A549 (cell line): Measurements from ENCODE around the gene CACNA1H. TPM values are rescaled to one million over a fixed set of nuclear protein-coding genes. Genes with fewer than 3 reads are reported as not detected.

Experiments
- ATAC-seq, 2 experiments: fragments of 200-7000 bp in 1 of 2; fragments of >200 bp in 1 of 2; cut with Nextera tagmentation in 1 of 2; cut with Tn5 transposase in 1 of 2; 3 replicates each; pipeline versions ENCODE4 v1.8.0 to v1.9.1; 2018 to 2020; ENCODE audit warnings: mild to moderate bottlenecking in 1 of 2, moderate library complexity in 1 of 2
- CTCF ChIA-PET: fragments of 300-600 bp; sonication (Branson Sonifier 250); formaldehyde crosslinking; extraction: SDS; loops from one replicate; lab custom pipeline; 2021; ENCODE audit warnings: antibody characterized with exemption, inconsistent platforms; lab: Yijun Ruan, JAX
- POLR2A ChIA-PET: fragments of 350-600 bp; formaldehyde crosslinking; extraction: SDS; loops from one replicate; lab custom pipeline; 2021; ENCODE audit warnings: antibody characterized with exemption, inconsistent platforms; lab: Yijun Ruan, JAX
- DNase-seq, 2 experiments: peaks; one replicate each; pipeline versions ENCODE4 v3.0.0 to v3.0.0-alpha.2; 2011 to 2016; ENCODE audit warnings: low read depth in 1 of 2, low spot score in 1 of 2
- FAIRE-seq: peaks from 2 replicates; lab custom pipeline; 2011; peaks lifted over from hg19 to GRCh38; lab: Jason Lieb, UNC
- H3K27ac ChIP-seq, 2 experiments: fragments of >200 bp; sonication (Bioruptor Twin); formaldehyde crosslinking; 3 replicates each; pipeline ENCODE4 v1.5.1; 2016 to 2017
- H3K4me1 ChIP-seq: fragments of >200 bp; sonication (Bioruptor Twin); formaldehyde crosslinking; 3 replicates; pipeline ENCODE4 v1.6.1; 2016
- H3K4me2 ChIP-seq: fragments of >200 bp; sonication (Bioruptor Twin); formaldehyde crosslinking; 3 replicates; pipeline ENCODE4 v1.6.1; 2016
- H3K4me3 ChIP-seq: fragments of >200 bp; sonication (Bioruptor Twin); formaldehyde crosslinking; 3 replicates; pipeline ENCODE4 v1.5.1; 2016
- H3K9me3 ChIP-seq: fragments of >200 bp; sonication (Bioruptor Twin); formaldehyde crosslinking; 3 replicates; pipeline ENCODE4 v1.6.1; 2016
- CTCF ChIP-seq: fragments of >200 bp; sonication (Bioruptor Twin); formaldehyde crosslinking; IDR thresholded peaks from 3 replicates; pipeline ENCODE4 v1.5.1; 2016
- EHMT2 ChIP-seq: fragments of 200-600 bp; sonication (generic); IDR thresholded peaks from 2 replicates; pipeline ENCODE4 v1.6.1; 2016; ENCODE audit warnings: antibody characterized with exemption, low read depth, mild to moderate bottlenecking, moderate library complexity
- FOSL2 ChIP-seq, 2 experiments: fragments of 450-650 bp in 1 of 2; fragments of >200 bp in 1 of 2; sonication (Bioruptor Twin) in 1 of 2; formaldehyde crosslinking; IDR thresholded peaks; 2 replicates each; pipeline versions ENCODE4 v1.5.0 to v1.6.1; 2016 to 2020; ENCODE audit warnings: mild to moderate bottlenecking in 1 of 2, moderate library complexity in 1 of 2
- FOXS1 ChIP-seq: fragments of 250-450 bp; sonication (Bioruptor Pico); IDR thresholded peaks from 2 replicates; pipeline ENCODE4 v1.5.0; 2020; ENCODE audit warnings: mild to moderate bottlenecking, moderate library complexity
- HEYL ChIP-seq: fragments of 250-450 bp; sonication (Bioruptor Pico); IDR thresholded peaks from 2 replicates; pipeline ENCODE4 v1.8.0; 2021; ENCODE audit warnings: mild to moderate bottlenecking, moderate library complexity
- MAFK ChIP-seq: fragments of 450-650 bp; IDR thresholded peaks from 2 replicates; pipeline ENCODE4 v1.6.1; 2014; ENCODE audit not compliant: partially characterized antibody
- NFE2L2 ChIP-seq: fragments of 150-350 bp; conservative IDR thresholded peaks from 2 replicates; pipeline ENCODE4 v1.6.1; 2014; ENCODE audit warnings: low read length
- TFCP2L1 ChIP-seq: fragments of 250-450 bp; sonication (Bioruptor Pico); IDR thresholded peaks from 2 replicates; pipeline ENCODE4 v1.5.0; 2021; ENCODE audit warnings: mild to moderate bottlenecking
- ZFP36 ChIP-seq: fragments of 450-650 bp; IDR thresholded peaks from 2 replicates; pipeline ENCODE4 v1.6.1; 2014; ENCODE audit warnings: borderline replicate concordance; ENCODE audit not compliant: partially characterized antibody
- WGBS: methylation state at CpG from one replicate; pipeline ENCODE4 v1.1.6; 2017; ENCODE audit errors: missing lambda C conversion rate; 5-methylcytosine and 5-hydroxymethylcytosine counted together
- polyA plus RNA-seq, 4 experiments: library from polyadenylated mRNA; depleted of rRNA in 3 of 4; stranded (reverse); fragments of >200 nt; fragmentation: RNase III in 1 of 4; extraction: RNeasy Plus Mini Kit Qiagen cat#74134 plus additional on column Dnase treatment in 1 of 4; gene quantifications; 2 replicates in 3 of 4; 3 replicates in 1 of 4; pipeline ENCODE4 v1.2.3, GENCODE V29; 2011 to 2017

The CACNA1H gene
- polyA plus RNA-seq, 2 of the 4 experiments (the other 2 are of a cell fraction) = 7.2 to 15.8 TPM

DNA sequence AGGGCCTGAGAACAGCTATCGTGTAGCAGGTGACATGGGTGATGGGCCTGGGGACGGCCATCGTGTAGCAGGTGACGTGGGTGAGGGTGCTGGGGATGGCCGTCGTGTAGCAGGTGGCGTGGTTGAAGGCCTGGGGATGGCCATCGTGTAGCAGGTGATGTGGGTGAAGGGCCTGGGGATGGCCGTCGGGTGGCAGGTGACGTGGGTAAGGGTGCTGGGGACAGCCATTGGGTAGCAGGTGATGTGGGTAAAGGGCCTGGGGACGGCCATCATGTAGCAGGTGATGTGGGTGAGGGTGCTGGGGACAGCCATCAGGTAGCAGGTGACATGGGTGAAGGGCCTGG, 118.4 kb downstream of the CACNA1H start:
- Histone ChIP-seq H3K4me3 (no peak overlapping the region), H3K27ac (no peak overlapping the region), H3K4me2 (no peak overlapping the region), H3K9me3 (no peaks in the 10 kb centered on the region), H3K4me1 (peaks cover 5% of the 10 kb centered on the region; the same call in 1 of the 3 replicates)
- DNase-seq (no peak), ATAC-seq (no peak), FAIRE-seq (no peak)
- TF ChIP-seq MAFK (no peak), FOSL2 (IDR thresholded peaks at IDR 0.05) (no peak), FOSL2 (CRISPR knock-in tag; IDR thresholded peaks at IDR 0.05) (no peak), FOXS1 (CRISPR knock-in tag) (no peak), EHMT2 (no peak), HEYL (CRISPR knock-in tag) (no peak), NFE2L2 (no peak), CTCF (no peak), TFCP2L1 (CRISPR knock-in tag) (no peak), ZFP36 (no peak)
- ChIA-PET POLR2A (interaction anchor here (0.6 kb wide), 1 partner anchor 24 kb away, joined by 3 read pairs; no protein-coding TSS in a partner anchor), CTCF (no interaction called here)
- 80% methylated on average over 12 of the region's 12 CpGs for WGBS

Other genes starting within 250 kb of the CACNA1H start
- 10.9 and 16.0 TPM in 2 replicates for gene LMF1, start 182.1 kb upstream of the CACNA1H start, polyA plus RNA-seq (2011; rRNA removed)
- gene LMF1, start 182.1 kb upstream of the CACNA1H start, polyA plus RNA-seq (2017; fragmentation: RNase III; extraction: RNeasy Plus Mini Kit Qiagen cat#74134 plus additional on column Dnase treatment) = 8.5 to 10.6 TPM (median 8.8 TPM) in 3 replicates
- gene SOX8, start 171.3 kb upstream of the CACNA1H start, polyA plus RNA-seq (2011; rRNA removed) = 0.06 and 0.07 TPM in 2 replicates
- 0.12 to 0.22 TPM (median 0.14 TPM) in 3 replicates for gene SOX8, start 171.3 kb upstream of the CACNA1H start, polyA plus RNA-seq (2017; fragmentation: RNase III; extraction: RNeasy Plus Mini Kit Qiagen cat#74134 plus additional on column Dnase treatment)
- 0.08 TPM in 1 of 2 replicates, not detected in the other for gene SSTR5, start 80.4 kb upstream of the CACNA1H start, polyA plus RNA-seq (2011; rRNA removed)
- gene SSTR5, start 80.4 kb upstream of the CACNA1H start, polyA plus RNA-seq (2017; fragmentation: RNase III; extraction: RNeasy Plus Mini Kit Qiagen cat#74134 plus additional on column Dnase treatment) = 0.06 TPM in 1 of 3 replicates, not detected in the others
- gene C1QTNF8, start 56.9 kb upstream of the CACNA1H start, polyA plus RNA-seq (2011; rRNA removed) = not detected in 2 replicates
- gene C1QTNF8, start 56.9 kb upstream of the CACNA1H start, polyA plus RNA-seq (2017; fragmentation: RNase III; extraction: RNeasy Plus Mini Kit Qiagen cat#74134 plus additional on column Dnase treatment) = not detected in 3 replicates
- not detected in 2 replicates for gene TPSG1, start 72.2 kb downstream of the CACNA1H start, polyA plus RNA-seq (2011; rRNA removed)
- gene TPSG1, start 72.2 kb downstream of the CACNA1H start, polyA plus RNA-seq (2017; fragmentation: RNase III; extraction: RNeasy Plus Mini Kit Qiagen cat#74134 plus additional on column Dnase treatment) = 0.08 TPM in 1 of 3 replicates, not detected in the others
- gene TPSB2, start 77.1 kb downstream of the CACNA1H start, polyA plus RNA-seq (2011; rRNA removed) = not detected in 2 replicates
- not detected in 3 replicates for gene TPSB2, start 77.1 kb downstream of the CACNA1H start, polyA plus RNA-seq (2017; fragmentation: RNase III; extraction: RNeasy Plus Mini Kit Qiagen cat#74134 plus additional on column Dnase treatment)
- not detected in 2 replicates for gene TPSAB1, start 87.6 kb downstream of the CACNA1H start, polyA plus RNA-seq (2011; rRNA removed)
- gene TPSAB1, start 87.6 kb downstream of the CACNA1H start, polyA plus RNA-seq (2017; fragmentation: RNase III; extraction: RNeasy Plus Mini Kit Qiagen cat#74134 plus additional on column Dnase treatment) = not detected in 3 replicates
- gene TPSD1, start 103.0 kb downstream of the CACNA1H start, polyA plus RNA-seq (2011; rRNA removed) = not detected in 2 replicates
- gene TPSD1, start 103.0 kb downstream of the CACNA1H start, polyA plus RNA-seq (2017; fragmentation: RNase III; extraction: RNeasy Plus Mini Kit Qiagen cat#74134 plus additional on column Dnase treatment) = not detected in 3 replicates
- 131 and 170 TPM in 2 replicates for gene UBE2I, start 156.5 kb downstream of the CACNA1H start, polyA plus RNA-seq (2011; rRNA removed)
- gene UBE2I, start 156.5 kb downstream of the CACNA1H start, polyA plus RNA-seq (2017; fragmentation: RNase III; extraction: RNeasy Plus Mini Kit Qiagen cat#74134 plus additional on column Dnase treatment) = 207 to 210 TPM (median 208 TPM) in 3 replicates
- 0.31 and 0.42 TPM in 2 replicates for gene BAIAP3, start 180.5 kb downstream of the CACNA1H start, polyA plus RNA-seq (2011; rRNA removed)
- 0.26 to 0.51 TPM (median 0.32 TPM) in 3 replicates for gene BAIAP3, start 180.5 kb downstream of the CACNA1H start, polyA plus RNA-seq (2017; fragmentation: RNase III; extraction: RNeasy Plus Mini Kit Qiagen cat#74134 plus additional on column Dnase treatment)
- 27.2 and 32.6 TPM in 2 replicates for gene TSR3, start 198.8 kb downstream of the CACNA1H start, polyA plus RNA-seq (2011; rRNA removed)
- gene TSR3, start 198.8 kb downstream of the CACNA1H start, polyA plus RNA-seq (2017; fragmentation: RNase III; extraction: RNeasy Plus Mini Kit Qiagen cat#74134 plus additional on column Dnase treatment) = 50.9 to 52.3 TPM (median 51.7 TPM) in 3 replicates
- gene GNPTG, start 198.8 kb downstream of the CACNA1H start, polyA plus RNA-seq (2011; rRNA removed) = 24.2 and 25.3 TPM in 2 replicates
- 21.9 to 24.2 TPM (median 23.4 TPM) in 3 replicates for gene GNPTG, start 198.8 kb downstream of the CACNA1H start, polyA plus RNA-seq (2017; fragmentation: RNase III; extraction: RNeasy Plus Mini Kit Qiagen cat#74134 plus additional on column Dnase treatment)